Left cardiac atrium (tissue), 4 donors: ENCODE results near the gene TXNL4B. TPM values are rescaled to one million over a fixed set of nuclear protein-coding genes. Genes with fewer than 3 reads are reported as not detected.
"Not testable (repeated sequence)": the region's sequence is repeated elsewhere in the genome, so short reads cannot be mapped to it uniquely, and the experiment has no call there.

Source experiments
- ATAC-seq, 2 donors: fragments of 200-7000 bp; cut with Tn5 transposase; one replicate each; pipeline ENCODE4 v1.9.1; 2020; ENCODE audit warnings: mild to moderate bottlenecking in 2 of 2, moderate library complexity in 2 of 2
- DNase-seq: peaks from one replicate; pipeline ENCODE4 v3.0.0-alpha.2; 2020
- intact Hi-C, 2 donors: fragments of 100-400 bp; cut with DNase I; formaldehyde crosslinking; loops; one replicate each; pipeline versions ENCODE4 v1.14.1 to v1.15.1; 2022 to 2023
- total RNA-seq, 2 donors: library from RNA; stranded (reverse); fragmentation: NEBNext Ultra II Directional; extraction: Animal tissue kit (Norgen Biotek cat#: 25700); gene quantifications; one replicate each; pipeline ENCODE4 v1.2.1, GENCODE V29; 2021
- donor health status: DM: no; HTN: yes; CAD: no.
- donor health status: DM: no; HTN: yes; CAD: no; lungs with severe emphysema.
- donor health status: DM: yes; HTN: yes; CAD: no.
- donor health status: Dilated cardiomyopathy.

TXNL4B gene
- total RNA-seq, 2 donors from 2014 or later = 6.5 to 7.8 TPM

GRCh38 chr16:72085002-72085401 is 8.4 kb downstream of the TXNL4B start:
- peak; percentile 71 for DNase-seq
- intact Hi-C loops = no loop called here
- ATAC-seq = peak; percentile 89 to 93

GRCh38 chr16:72084445-72084844 is 9.0 kb downstream of the TXNL4B start:
- intact Hi-C loops = no loop called here
- DNase-seq (no peak), ATAC-seq (no peak)

- intact Hi-C loops = no loop called here
- no peak for ATAC-seq
- DNase-seq = no peak
Measured at GRCh38 chr16:72083778-72084404, 9.5 kb downstream of the TXNL4B start.

- DNase-seq, intact Hi-C loops, ATAC-seq: not testable (repeated sequence)
Measured at GRCh38 chr16:72076991-72077706, 16.3 kb downstream of the TXNL4B start.

- intact Hi-C loops, DNase-seq: not testable (repeated sequence)
- ATAC-seq = peak in 1 of 2 donors; percentile 63
Measured at GRCh38 chr16:72075067-72075466, 18.4 kb downstream of the TXNL4B start.

- ATAC-seq = peak; percentile 89 to 95
- peak; percentile 58 for DNase-seq
- intact Hi-C loops = no loop called here
Measured at GRCh38 chr16:72073560-72074230, 19.7 kb downstream of the TXNL4B start.

GRCh38 chr16:72072514-72073342 is 20.7 kb downstream of the TXNL4B start:
- no peak for DNase-seq
- ATAC-seq = peak; percentile 71 to 75
- intact Hi-C loops = no loop called here

- ATAC-seq (no peak), DNase-seq (no peak)
- intact Hi-C loops = no loop called here
Measured at GRCh38 chr16:72068930-72069329, 24.5 kb downstream of the TXNL4B start.

- ATAC-seq = peak; percentile 61 to 84
- intact Hi-C loops = loop anchor here in 1 of 2 donors (2.0 kb wide), 1 partner anchor 32 kb away; no protein-coding TSS in a partner anchor
- no peak for DNase-seq
Measured at GRCh38 chr16:72066747-72067146, 26.7 kb downstream of the TXNL4B start.

GRCh38 chr16:72064361-72064894 is 29.0 kb downstream of the TXNL4B start:
- no peak for DNase-seq
- ATAC-seq = no peak
- intact Hi-C loops = no loop called here

GRCh38 chr16:72061564-72061963 is 31.9 kb downstream of the TXNL4B start:
- no peak for ATAC-seq
- intact Hi-C loops = no loop called here

GRCh38 chr16:72060405-72060804 is 33.0 kb downstream of the TXNL4B start:
- ATAC-seq (no peak), DNase-seq (no peak)
- intact Hi-C loops = no loop called here

More at GRCh38 chr16:72061564-72061963, 31.9 kb downstream of the TXNL4B start:
- no peak for DNase-seq

GRCh38 chr16:72059060-72059459 is 34.4 kb downstream of the TXNL4B start:
- ATAC-seq = peak in 1 of 2 donors; percentile 24
- DNase-seq, intact Hi-C loops: not testable (repeated sequence)

GRCh38 chr16:72057313-72057712 is 36.1 kb downstream of the TXNL4B start:
- DNase-seq, intact Hi-C loops: not testable (repeated sequence)
- ATAC-seq = peak in 1 of 2 donors; percentile 35

- ATAC-seq = no peak
- no peak for DNase-seq
- intact Hi-C loops = no loop called here
Measured at GRCh38 chr16:72055911-72056310, 37.5 kb downstream of the TXNL4B start.

GRCh38 chr16:72054254-72054847 is 39.1 kb downstream of the TXNL4B start, which contains the start of gene HP:
Gene HP, plus strand, starts transcription at chr16:72054505. Its CDS starts 148 bp downstream, at chr16:72054653.
- intact Hi-C loops, DNase-seq: not testable (repeated sequence)
- ATAC-seq = peak; percentile 43 to 63

GRCh38 chr16:72051818-72052217 is 41.6 kb downstream of the TXNL4B start:
- DNase-seq (no peak), ATAC-seq (peak; percentile 36 to 40)
- intact Hi-C loops = no loop called here

- ATAC-seq (peak; percentile 54 to 74), DNase-seq (no peak)
- intact Hi-C loops = no loop called here
Measured at GRCh38 chr16:72050769-72051464, 42.5 kb downstream of the TXNL4B start.
